SU-DHL-6 (cell line): Measurements from ENCODE around the gene LRRC56.

Experiments
- H2AFZ ChIP-seq: fragments of 200-600 bp; sonication (generic); 2 replicates; pipeline ENCODE4 v1.6.1; 2014; ENCODE audit warnings: low read depth, mild to moderate bottlenecking, moderate library complexity, mixed read lengths, antibody characterized with exemption, low read length; ENCODE audit not compliant: severe bottlenecking
- H3F3A ChIP-seq: fragments of 200-600 bp; shearing (Covaris generic); 2 replicates; pipeline ENCODE4 v1.6.0; 2016; ENCODE audit warnings: antibody characterized with exemption, mild to moderate bottlenecking; ENCODE audit not compliant: insufficient read depth
- H3K27ac ChIP-seq: fragments of 200-600 bp; sonication (generic); 2 replicates; pipeline ENCODE4 v1.5.1; 2016; ENCODE audit warnings: low read depth, mild to moderate bottlenecking, low read length, moderate library complexity, mixed read lengths
- H3K27me3 ChIP-seq: fragments of 200-600 bp; sonication (generic), shearing (Covaris generic); 2 replicates; pipeline ENCODE4 v1.6.0; 2014; ENCODE audit warnings: mild to moderate bottlenecking, low read length
- H3K36me3 ChIP-seq: fragments of 200-600 bp; sonication (generic); 2 replicates; pipeline ENCODE4 v1.6.1; 2014; ENCODE audit warnings: mild to moderate bottlenecking, low read length, mixed read lengths
- H3K4me2 ChIP-seq: fragments of 300-600, 200-600 bp; shearing (Covaris generic), sonication (generic); 2 replicates; pipeline ENCODE4 v1.6.0; 2014; ENCODE audit warnings: low read length, low read depth, mild to moderate bottlenecking; ENCODE audit not compliant: poor library complexity, severe bottlenecking
- H3K4me3 ChIP-seq: fragments of 200-600 bp; sonication (generic); 2 replicates; pipeline ENCODE4 v1.5.1; 2014; ENCODE audit warnings: antibody characterized with exemption, low read length, mild to moderate bottlenecking, mixed read lengths; ENCODE audit not compliant: insufficient read depth, poor library complexity, severe bottlenecking
- H3K79me2 ChIP-seq: fragments of 200-600 bp; sonication (generic); 2 replicates; pipeline ENCODE4 v1.6.1; 2014; ENCODE audit warnings: mild to moderate bottlenecking, low read length, moderate library complexity; ENCODE audit not compliant: insufficient read depth
- H3K9ac ChIP-seq: fragments of 200-600 bp; sonication (generic); 2 replicates; pipeline ENCODE4 v1.7.0; 2014; ENCODE audit warnings: mild to moderate bottlenecking, low read length
- H3K9me2 ChIP-seq: fragments of 200-600 bp; sonication (generic); replicated peaks from 2 replicates; pipeline ENCODE4 v1.6.1; 2014; ENCODE audit warnings: low read length; ENCODE audit not compliant: insufficient read depth
- H3K9me3 ChIP-seq: fragments of 200-600 bp; sonication (generic); 2 replicates; pipeline ENCODE4 v1.6.1; 2014; ENCODE audit warnings: low read length, mixed read lengths; ENCODE audit not compliant: insufficient read depth
- H4K20me1 ChIP-seq: fragments of 200-600 bp; sonication (generic); 2 replicates; pipeline ENCODE4 v1.6.1; 2014; ENCODE audit warnings: low read depth, mild to moderate bottlenecking, antibody characterized with exemption, low read length, moderate library complexity, mixed read lengths
- EZH2phosphoT487 ChIP-seq: fragments of 200-600 bp; sonication (generic), shearing (Covaris generic); conservative IDR thresholded peaks from 2 replicates; pipeline ENCODE4 v1.6.1; 2018; ENCODE audit warnings: mild to moderate bottlenecking, antibody characterized with exemption, low read length, moderate library complexity, mixed read lengths
- TF ChIP-seq, protein P1 (sequence below): fragments of 200-600 bp; sonication (generic); IDR thresholded peaks from one replicate; pipeline ENCODE4 v1.5.1; 2017; ENCODE audit warnings: antibody characterized with exemption, mild to moderate bottlenecking, low read length, moderate library complexity; ENCODE audit not compliant: insufficient read depth, poor library complexity, severe bottlenecking

The LRRC56 gene

DNA sequence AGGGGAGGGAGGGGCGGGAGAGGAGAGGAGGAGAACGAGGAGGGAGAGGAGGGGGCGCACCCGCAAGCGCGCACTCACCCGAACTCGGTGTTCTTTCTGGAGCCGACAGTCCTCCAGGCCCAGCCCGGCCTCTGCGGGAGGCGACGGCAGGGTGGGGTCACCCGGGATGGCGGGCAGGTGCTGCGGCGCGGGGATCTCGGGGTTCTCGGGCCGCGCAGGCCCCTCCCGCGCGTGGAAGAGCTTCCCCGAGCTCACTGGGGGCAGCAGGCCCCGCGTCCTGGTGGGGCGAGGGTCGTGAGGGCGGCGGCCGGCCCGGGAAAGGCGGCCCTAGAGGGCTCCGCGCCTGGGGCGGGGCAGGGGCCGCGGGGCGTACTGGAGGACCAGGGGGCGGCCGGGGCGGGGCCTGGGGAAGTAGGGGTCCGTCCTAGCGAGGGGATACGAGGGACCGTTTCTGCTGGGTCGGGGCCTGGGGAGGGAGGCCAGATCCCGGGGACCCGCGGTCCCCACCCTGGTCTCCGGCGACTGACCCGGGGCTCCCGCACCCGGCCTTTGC, 18.0 kb downstream of the LRRC56 start:
- Histone ChIP-seq H3K9me2 (no peaks in the 10 kb centered on the region), H2AFZ (no peak overlapping the region), H3K4me2 (peak overlapping the region; percentile 40), H3K4me3 (peak overlapping the region; percentile 26), H3K9me3 (no peaks in the 10 kb centered on the region), H3K79me2 (no peaks in the 10 kb centered on the region), H3K27me3 (no peaks in the 10 kb centered on the region), H3F3A (0 out of 2 replicates have a peak, but pooled peaks cover 3% of the 10 kb centered on the region), H3K9ac (no peak overlapping the region), H3K27ac (no peak overlapping the region), H3K36me3 (no peaks in the 10 kb centered on the region), H4K20me1 (no peaks in the 10 kb centered on the region)
- TF ChIP-seq EZH2phosphoT487: no peak

DNA sequence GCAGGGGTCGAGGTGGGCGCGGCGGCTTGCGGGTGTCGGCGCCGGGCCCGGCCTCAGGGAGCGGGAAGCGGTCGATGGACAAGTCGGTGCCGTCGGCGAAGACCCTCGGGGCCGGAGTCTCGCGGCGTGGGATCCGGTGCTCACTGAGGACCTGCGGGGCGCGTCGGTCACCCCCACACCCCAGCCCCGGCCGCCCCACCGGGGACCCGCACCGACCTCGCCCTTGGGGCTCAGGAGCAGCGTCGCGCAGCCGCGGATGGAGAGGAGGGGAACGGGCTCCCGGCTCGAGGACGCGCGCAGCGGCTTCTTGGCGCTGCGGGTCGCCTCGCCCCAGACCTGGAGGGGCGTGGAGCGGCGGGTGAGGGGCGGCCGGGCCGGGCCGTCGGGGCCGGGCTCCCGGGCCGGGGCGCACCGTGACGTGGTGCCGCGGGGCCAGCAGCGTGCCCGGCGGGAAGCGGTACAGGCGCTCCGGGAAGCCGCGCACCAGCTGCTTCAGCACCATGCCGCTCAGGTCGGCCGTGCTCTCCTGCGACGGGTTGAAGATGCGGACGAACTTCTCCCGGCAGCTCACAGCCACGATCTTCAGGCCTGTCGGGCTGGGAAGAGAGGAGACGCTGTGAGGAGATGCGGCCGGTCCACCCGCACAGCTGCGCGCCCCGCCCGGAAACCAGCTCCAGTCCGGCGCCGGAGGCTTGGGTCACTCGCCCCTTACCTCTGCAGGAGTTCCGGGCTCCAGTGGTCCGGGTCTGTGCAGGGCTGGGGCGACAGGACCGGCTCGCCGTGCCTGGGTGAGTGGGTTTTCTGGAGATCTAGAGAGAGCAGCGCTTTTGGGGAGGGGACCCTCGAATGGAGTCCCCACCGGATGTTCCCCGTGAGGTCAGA, 18.7 kb downstream of the LRRC56 start:
- H2AFZ ChIP-seq: no peak overlapping the region
- TF ChIP-seq EZH2phosphoT487: no peak
- TF ChIP-seq, protein P1, sequence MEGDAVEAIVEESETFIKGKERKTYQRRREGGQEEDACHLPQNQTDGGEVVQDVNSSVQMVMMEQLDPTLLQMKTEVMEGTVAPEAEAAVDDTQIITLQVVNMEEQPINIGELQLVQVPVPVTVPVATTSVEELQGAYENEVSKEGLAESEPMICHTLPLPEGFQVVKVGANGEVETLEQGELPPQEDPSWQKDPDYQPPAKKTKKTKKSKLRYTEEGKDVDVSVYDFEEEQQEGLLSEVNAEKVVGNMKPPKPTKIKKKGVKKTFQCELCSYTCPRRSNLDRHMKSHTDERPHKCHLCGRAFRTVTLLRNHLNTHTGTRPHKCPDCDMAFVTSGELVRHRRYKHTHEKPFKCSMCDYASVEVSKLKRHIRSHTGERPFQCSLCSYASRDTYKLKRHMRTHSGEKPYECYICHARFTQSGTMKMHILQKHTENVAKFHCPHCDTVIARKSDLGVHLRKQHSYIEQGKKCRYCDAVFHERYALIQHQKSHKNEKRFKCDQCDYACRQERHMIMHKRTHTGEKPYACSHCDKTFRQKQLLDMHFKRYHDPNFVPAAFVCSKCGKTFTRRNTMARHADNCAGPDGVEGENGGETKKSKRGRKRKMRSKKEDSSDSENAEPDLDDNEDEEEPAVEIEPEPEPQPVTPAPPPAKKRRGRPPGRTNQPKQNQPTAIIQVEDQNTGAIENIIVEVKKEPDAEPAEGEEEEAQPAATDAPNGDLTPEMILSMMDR: no peak
- no peak overlapping the region for H3K27ac ChIP-seq
- no peaks in the 10 kb centered on the region for H3K79me2 ChIP-seq
- H3F3A ChIP-seq: 0 out of 2 replicates have a peak, but pooled peaks cover 3% of the 10 kb centered on the region
- H3K9me2 ChIP-seq: no peaks in the 10 kb centered on the region
- no peak overlapping the region for H3K4me2 ChIP-seq
- H3K4me3 ChIP-seq: no peak overlapping the region
- H3K9ac ChIP-seq: no peak overlapping the region
- H3K9me3 ChIP-seq: no peaks in the 10 kb centered on the region
- no peaks in the 10 kb centered on the region for H3K36me3 ChIP-seq
- H4K20me1 ChIP-seq: no peaks in the 10 kb centered on the region
- H3K27me3 ChIP-seq: no peaks in the 10 kb centered on the region

DNA sequence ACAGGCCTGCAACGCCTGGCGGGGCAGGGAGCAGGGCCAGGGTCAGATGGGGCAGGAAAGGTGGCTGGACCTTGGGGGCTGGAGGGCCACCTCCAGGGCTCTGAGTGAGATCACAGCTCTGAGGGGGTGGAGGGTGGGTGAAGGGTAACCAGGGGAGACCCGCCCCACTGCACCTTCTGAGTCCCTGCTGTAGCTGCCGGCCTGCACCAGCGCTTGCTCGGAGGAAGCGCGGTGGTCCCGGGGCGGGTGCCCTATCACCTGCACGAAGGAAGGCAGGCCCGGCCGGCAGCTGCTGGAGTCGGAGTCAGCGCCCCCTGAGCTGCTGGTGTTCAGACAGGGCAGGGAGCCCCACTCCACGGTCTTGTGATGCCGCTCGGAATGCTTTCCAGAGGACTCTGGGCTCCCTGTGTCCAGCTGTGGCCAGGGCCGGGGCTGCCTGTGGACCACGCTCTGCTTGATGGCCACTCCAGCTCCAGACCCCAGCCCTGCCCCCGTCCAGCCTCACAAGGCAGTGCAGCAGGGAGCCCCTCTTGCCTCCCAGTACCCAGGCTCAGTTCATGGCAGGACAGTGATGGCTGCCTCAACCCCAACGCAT, 19.4 kb downstream of the LRRC56 start:
- Histone ChIP-seq H3K9me2 (no peaks in the 10 kb centered on the region), H3K79me2 (no peaks in the 10 kb centered on the region; the same call in 1 of the 2 replicates), H2AFZ (no peak overlapping the region), H3K4me2 (no peak overlapping the region), H3F3A (0 out of 2 replicates have a peak, but pooled peaks cover 3% of the 10 kb centered on the region), H3K27ac (no peak overlapping the region), H3K9ac (no peak overlapping the region), H3K27me3 (no peaks in the 10 kb centered on the region), H3K4me3 (no peak overlapping the region), H3K9me3 (no peaks in the 10 kb centered on the region), H4K20me1 (no peaks in the 10 kb centered on the region), H3K36me3 (no peaks in the 10 kb centered on the region)
- TF ChIP-seq, protein P1: no peak
- TF ChIP-seq EZH2phosphoT487: no peak
